GM10248 (cell line): ENCODE measurements around the gene HEATR5B.

Experiments
- CTCF ChIA-PET: fragments of 300-600 bp; sonication (Branson Sonifier 250); formaldehyde crosslinking; extraction: SDS; loops from one replicate; lab custom pipeline; 2021; ENCODE audit warnings: antibody characterized with exemption; lab: Yijun Ruan, JAX
- POLR2A ChIA-PET: fragments of 350-650 bp; sonication (Branson Sonifier 250); formaldehyde crosslinking; extraction: SDS; loops from one replicate; lab custom pipeline; 2020; ENCODE audit warnings: antibody characterized with exemption; lab: Yijun Ruan, JAX
- DNase-seq: peaks from one replicate; pipeline ENCODE4 v3.0.0; 2012; ENCODE audit errors: extremely low spot score
- CTCF ChIP-seq: IDR thresholded peaks from 2 replicates; pipeline ENCODE4 v1.5.1; 2012; ENCODE audit warnings: mild to moderate bottlenecking, low read depth; ENCODE audit errors: extremely low read depth, missing control alignments, control extremely low read depth

Gene HEATR5B

GRCh38 chr2:37110306-37111212, 26.4 kb upstream of the HEATR5B start:
- CTCF ChIA-PET, result interaction anchor here (1.0 kb wide), 1 partner anchor 11 kb away, joined by 3 read pairs; no protein-coding TSS in a partner anchor
- no peak for TF ChIP-seq CTCF
- POLR2A ChIA-PET, result no interaction called here

GRCh38 chr2:37109523-37109922, 25.4 kb upstream of the HEATR5B start:
- POLR2A ChIA-PET, result no interaction called here
- CTCF ChIA-PET, result interaction anchor here (1.0 to 1.3 kb wide), 2 partner anchors 10 to 12 kb away, joined by 3 read pairs; no protein-coding TSS in a partner anchor
- no peak for DNase-seq
- no peak for TF ChIP-seq CTCF

More at GRCh38 chr2:37110306-37111212, 26.4 kb upstream of the HEATR5B start:
- no peak for DNase-seq

DNA sequence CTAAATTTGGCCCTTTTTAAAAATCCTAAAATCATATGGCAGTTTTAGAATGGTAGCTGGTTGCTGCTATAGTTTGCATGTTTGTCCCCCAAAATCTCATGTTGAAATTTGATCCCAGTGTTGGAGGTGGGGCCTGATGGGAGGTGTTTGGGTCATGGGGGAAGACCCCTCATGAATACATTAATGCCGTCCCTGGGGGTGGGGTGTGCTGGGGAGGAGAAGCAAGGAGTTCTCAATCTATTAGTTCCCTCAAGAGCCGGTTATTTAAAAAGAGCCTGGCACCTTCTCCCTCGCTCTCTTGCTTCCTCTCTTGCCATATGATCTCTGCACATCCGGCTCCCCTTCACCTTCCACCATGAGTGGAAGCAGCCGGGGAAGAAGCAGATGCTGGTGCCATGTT, 21.0 kb upstream of the HEATR5B start:
- TF ChIP-seq CTCF, result no peak
- CTCF ChIA-PET, result interaction anchor here (1.3 kb wide), 1 partner anchor 11 kb away, joined by 7 read pairs; no protein-coding TSS in a partner anchor
- no peak for DNase-seq
- POLR2A ChIA-PET, result no interaction called here

DNA sequence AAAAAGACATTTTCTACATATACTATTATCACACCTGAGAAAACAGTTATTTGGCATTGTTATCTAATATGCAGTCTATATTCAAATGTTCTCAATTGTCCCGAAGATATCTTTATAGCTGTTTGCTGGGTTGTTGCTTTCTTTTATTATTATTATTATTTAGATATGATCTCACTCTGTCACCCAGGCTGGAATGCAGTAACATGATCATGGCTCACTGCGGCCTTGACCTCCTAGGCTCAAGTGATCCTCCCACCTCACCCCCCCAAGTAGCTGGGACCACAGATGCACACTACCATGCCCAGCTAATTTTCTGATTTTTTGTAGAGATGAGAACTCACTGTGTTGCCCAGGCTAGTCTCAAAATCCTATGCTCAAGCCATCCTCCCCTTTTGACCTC, 20.0 kb upstream of the HEATR5B start:
- TF ChIP-seq CTCF, result no peak
- ChIA-PET POLR2A (no interaction called here), CTCF (interaction anchor here (0.8 to 1.0 kb wide), 3 partner anchors 11 to 36 kb away, joined by 3 to 4 read pairs (median 3); no protein-coding TSS in a partner anchor)
- no peak for DNase-seq

DNA sequence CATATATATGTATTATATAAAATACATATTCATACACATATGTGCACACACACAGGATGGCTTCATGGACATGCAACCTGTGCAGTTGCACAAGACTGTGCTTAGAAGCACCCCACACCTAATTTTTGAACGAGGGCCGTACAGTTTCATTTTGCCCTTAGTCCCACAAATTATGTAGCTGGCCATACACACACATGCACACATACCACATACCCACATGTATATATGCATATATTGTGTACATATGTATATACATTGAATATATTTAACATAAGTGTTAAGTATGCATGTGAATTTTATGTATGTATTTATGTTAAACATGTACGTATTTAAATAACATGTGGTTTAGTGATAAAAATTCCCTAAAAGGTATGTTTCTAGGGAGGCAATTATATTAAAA, 18.4 kb upstream of the HEATR5B start:
- POLR2A ChIA-PET, result no interaction called here
- DNase-seq, result no peak
- CTCF ChIA-PET, result interaction anchor here (1.2 to 1.6 kb wide), 3 partner anchors 10 to 39 kb away, joined by 3 to 5 read pairs (median 5); no protein-coding TSS in a partner anchor
- TF ChIP-seq CTCF, result no peak

GRCh38 chr2:37100054-37100453, 15.9 kb upstream of the HEATR5B start:
- CTCF ChIA-PET, result interaction anchor here (1.0 kb wide), 1 partner anchor 10 kb away, joined by 3 read pairs; no protein-coding TSS in a partner anchor
- TF ChIP-seq CTCF, result no peak

More at GRCh38 chr2:37100054-37100453, 15.9 kb upstream of the HEATR5B start:
- POLR2A ChIA-PET, result no interaction called here
- no peak for DNase-seq
